Stimulated activated naive CD8-positive, alpha-beta T cell treated with anti-CD3 and anti-CD28 coated beads, Interleukin-15, Interleukin-2, amounts not matched to agents 100 ng/mL and 50 ng/mL, for 24 hours (primary cell): ENCODE results near the gene SMIM41.

Experiments
- H3K27ac Mint-ChIP-seq: one replicate; pipeline ENCODE4 v1.8.0; 2021; ENCODE audit warnings: mild to moderate bottlenecking, mixed read lengths
- H3K27me3 Mint-ChIP-seq: one replicate; pipeline ENCODE4 v1.8.0; 2021; ENCODE audit warnings: mixed read lengths
- H3K36me3 Mint-ChIP-seq: one replicate; pipeline ENCODE4 v1.8.0; 2021; ENCODE audit warnings: low read depth, mixed read lengths
- H3K4me1 Mint-ChIP-seq: one replicate; pipeline ENCODE4 v1.8.0; 2021; ENCODE audit warnings: low read depth, mixed read lengths
- H3K4me3 Mint-ChIP-seq: one replicate; pipeline ENCODE4 v1.8.0; 2021; ENCODE audit warnings: mild to moderate bottlenecking, mixed read lengths
- H3K9me3 Mint-ChIP-seq: one replicate; pipeline ENCODE4 v1.8.0; 2021; ENCODE audit warnings: mixed read lengths

SMIM41 gene

GRCh38 chr12:52130711-52131110 lies 51.2 kb downstream of the SMIM41 start:
- Mint-ChIP-seq H3K4me3 (no peak overlapping the region), H3K9me3 (no peaks in the 10 kb centered on the region), H3K27ac (no peak overlapping the region), H3K36me3 (no peaks in the 10 kb centered on the region), H3K27me3 (peaks cover 16% of the 10 kb centered on the region), H3K4me1 (no peaks in the 10 kb centered on the region)

DNA sequence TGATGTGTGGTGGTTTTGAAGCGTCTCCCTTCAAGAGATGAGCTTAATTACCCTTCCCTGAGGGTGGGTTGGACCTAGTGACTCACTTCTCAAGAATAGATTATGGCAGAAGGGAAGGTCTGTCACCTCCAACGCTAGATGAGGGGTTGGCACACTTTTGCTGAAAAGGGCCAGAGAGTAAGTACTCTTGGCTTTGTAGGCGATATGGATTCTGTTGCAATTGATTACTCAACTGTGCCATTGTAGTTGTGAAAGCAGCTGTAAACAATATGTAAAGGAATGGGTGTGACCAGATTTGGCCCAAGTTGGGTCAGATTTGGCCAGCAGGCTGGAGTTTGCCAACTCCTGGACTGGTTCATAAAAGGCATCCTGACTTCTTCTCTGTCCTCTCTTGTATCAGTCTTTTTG lies 53.3 kb downstream of the SMIM41 start:
- no peaks in the 10 kb centered on the region for H3K9me3 Mint-ChIP-seq
- no peaks in the 10 kb centered on the region for H3K4me1 Mint-ChIP-seq
- no peaks in the 10 kb centered on the region for H3K36me3 Mint-ChIP-seq
- H3K27ac Mint-ChIP-seq = no peak overlapping the region
- peaks cover 12% of the 10 kb centered on the region for H3K27me3 Mint-ChIP-seq
- H3K4me3 Mint-ChIP-seq = no peak overlapping the region

- Mint-ChIP-seq H3K9me3 (no peaks in the 10 kb centered on the region), H3K36me3 (no peaks in the 10 kb centered on the region), H3K4me1 (no peaks in the 10 kb centered on the region), H3K27ac (no peak overlapping the region), H3K4me3 (no peak overlapping the region), H3K27me3 (peaks cover 10% of the 10 kb centered on the region)
Measured at GRCh38 chr12:52137746-52138145, 58.2 kb downstream of the SMIM41 start.

- no peaks in the 10 kb centered on the region for H3K4me1 Mint-ChIP-seq
- H3K4me3 Mint-ChIP-seq = no peak overlapping the region
- no peaks in the 10 kb centered on the region for H3K36me3 Mint-ChIP-seq
- H3K27me3 Mint-ChIP-seq = peaks cover 10% of the 10 kb centered on the region
- H3K27ac Mint-ChIP-seq = no peak overlapping the region
- H3K9me3 Mint-ChIP-seq = no peaks in the 10 kb centered on the region
Measured at GRCh38 chr12:52139147-52139546, 59.6 kb downstream of the SMIM41 start.

- Mint-ChIP-seq H3K27me3 (peaks cover 10% of the 10 kb centered on the region), H3K4me1 (no peaks in the 10 kb centered on the region), H3K36me3 (no peaks in the 10 kb centered on the region), H3K27ac (no peak overlapping the region), H3K4me3 (no peak overlapping the region), H3K9me3 (no peaks in the 10 kb centered on the region)
Measured at GRCh38 chr12:52139579-52140062, 60.1 kb downstream of the SMIM41 start.

DNA sequence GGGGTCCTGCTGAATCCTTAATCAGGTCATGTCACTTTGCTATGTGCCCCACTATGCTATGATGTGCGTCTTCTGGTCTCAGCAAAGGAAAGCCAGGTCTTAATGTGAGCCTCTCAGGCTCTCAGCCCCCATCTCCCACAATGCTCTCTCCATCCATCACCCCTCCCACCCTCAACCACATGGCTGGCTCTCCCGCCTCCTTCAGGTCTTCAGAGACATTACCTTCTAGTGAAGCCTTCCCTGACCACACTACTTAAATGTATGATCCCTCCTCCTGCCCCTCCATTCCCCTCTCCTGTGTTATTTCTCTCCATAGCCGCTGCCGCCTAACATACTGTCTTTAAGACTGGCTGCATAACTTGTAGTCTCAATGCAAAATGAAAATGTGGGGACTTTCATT lies 61.8 kb downstream of the SMIM41 start:
- Mint-ChIP-seq H3K27me3 (peaks cover 7% of the 10 kb centered on the region), H3K27ac (no peak overlapping the region), H3K4me1 (no peaks in the 10 kb centered on the region), H3K36me3 (no peaks in the 10 kb centered on the region), H3K4me3 (no peak overlapping the region), H3K9me3 (no peaks in the 10 kb centered on the region)

- H3K4me1 Mint-ChIP-seq = no peaks in the 10 kb centered on the region
- H3K27ac Mint-ChIP-seq = no peak overlapping the region
- no peaks in the 10 kb centered on the region for H3K36me3 Mint-ChIP-seq
- H3K27me3 Mint-ChIP-seq = peaks cover 7% of the 10 kb centered on the region
- no peaks in the 10 kb centered on the region for H3K9me3 Mint-ChIP-seq
- H3K4me3 Mint-ChIP-seq = no peak overlapping the region
Measured at GRCh38 chr12:52141875-52142274, 62.4 kb downstream of the SMIM41 start.

DNA sequence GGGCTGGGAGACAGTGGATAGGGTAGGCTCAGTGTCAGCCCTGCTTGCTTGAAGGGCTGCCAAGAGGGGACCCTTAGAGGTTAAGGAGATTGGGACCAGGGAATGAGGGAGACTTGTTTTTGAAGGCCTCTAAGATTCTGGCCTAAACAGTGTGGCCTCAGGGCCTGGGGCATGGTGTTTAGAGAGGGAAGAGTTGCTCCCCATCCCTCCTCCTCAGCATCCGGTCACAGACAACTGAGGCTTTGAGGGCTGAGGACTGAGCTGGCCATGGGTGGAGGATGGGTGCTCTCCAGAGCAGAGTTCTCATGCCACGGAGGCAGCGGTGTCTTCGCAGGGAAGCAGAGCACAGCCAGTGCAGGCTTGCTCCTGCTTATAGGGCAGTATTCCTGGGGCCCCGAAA lies 62.9 kb downstream of the SMIM41 start:
- Mint-ChIP-seq H3K9me3 (no peaks in the 10 kb centered on the region), H3K27me3 (peaks cover 7% of the 10 kb centered on the region), H3K4me3 (no peak overlapping the region), H3K4me1 (no peaks in the 10 kb centered on the region), H3K36me3 (no peaks in the 10 kb centered on the region), H3K27ac (no peak overlapping the region)

DNA sequence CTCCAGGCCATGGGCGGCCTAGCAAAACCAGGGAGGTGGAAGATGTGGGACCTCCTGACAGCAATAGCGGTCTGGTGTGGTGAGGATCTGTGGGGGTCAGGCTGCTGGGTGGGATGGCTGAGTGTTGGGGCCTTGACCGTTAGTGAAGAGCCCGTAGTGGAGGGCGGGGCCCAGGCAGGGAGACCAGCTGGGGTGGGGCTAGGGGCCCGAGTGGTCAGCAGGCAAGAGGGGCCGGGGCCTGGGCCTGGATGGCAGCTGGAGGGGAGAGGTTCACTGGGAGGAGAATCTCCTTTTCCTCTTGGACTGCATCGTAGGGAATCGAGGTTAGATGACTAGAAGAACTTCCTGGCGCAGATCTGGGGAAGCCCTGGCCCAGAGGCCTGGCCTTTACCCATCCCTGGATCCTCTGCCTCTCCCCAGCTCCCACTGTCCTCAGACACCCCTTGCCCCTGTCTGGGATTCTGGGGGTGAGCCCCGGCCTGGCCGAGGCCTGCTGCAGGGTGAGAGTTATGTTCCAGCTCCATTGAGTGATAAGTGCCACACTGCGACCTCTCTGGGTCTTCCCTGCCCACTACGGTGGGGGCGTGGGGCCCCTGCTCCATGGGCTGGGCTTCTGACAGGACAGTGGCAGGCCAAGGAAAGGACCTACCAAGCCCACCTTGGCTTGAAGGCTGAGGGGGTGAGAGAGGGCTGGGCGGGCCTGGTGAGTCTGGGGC lies 65.2 kb downstream of the SMIM41 start:
- Mint-ChIP-seq H3K27ac (no peak overlapping the region), H3K27me3 (no peaks in the 10 kb centered on the region), H3K9me3 (no peaks in the 10 kb centered on the region), H3K36me3 (no peaks in the 10 kb centered on the region), H3K4me3 (no peak overlapping the region), H3K4me1 (no peaks in the 10 kb centered on the region)

GRCh38 chr12:52145228-52146088 lies 66.0 kb downstream of the SMIM41 start:
- H3K36me3 Mint-ChIP-seq = no peaks in the 10 kb centered on the region

DNA sequence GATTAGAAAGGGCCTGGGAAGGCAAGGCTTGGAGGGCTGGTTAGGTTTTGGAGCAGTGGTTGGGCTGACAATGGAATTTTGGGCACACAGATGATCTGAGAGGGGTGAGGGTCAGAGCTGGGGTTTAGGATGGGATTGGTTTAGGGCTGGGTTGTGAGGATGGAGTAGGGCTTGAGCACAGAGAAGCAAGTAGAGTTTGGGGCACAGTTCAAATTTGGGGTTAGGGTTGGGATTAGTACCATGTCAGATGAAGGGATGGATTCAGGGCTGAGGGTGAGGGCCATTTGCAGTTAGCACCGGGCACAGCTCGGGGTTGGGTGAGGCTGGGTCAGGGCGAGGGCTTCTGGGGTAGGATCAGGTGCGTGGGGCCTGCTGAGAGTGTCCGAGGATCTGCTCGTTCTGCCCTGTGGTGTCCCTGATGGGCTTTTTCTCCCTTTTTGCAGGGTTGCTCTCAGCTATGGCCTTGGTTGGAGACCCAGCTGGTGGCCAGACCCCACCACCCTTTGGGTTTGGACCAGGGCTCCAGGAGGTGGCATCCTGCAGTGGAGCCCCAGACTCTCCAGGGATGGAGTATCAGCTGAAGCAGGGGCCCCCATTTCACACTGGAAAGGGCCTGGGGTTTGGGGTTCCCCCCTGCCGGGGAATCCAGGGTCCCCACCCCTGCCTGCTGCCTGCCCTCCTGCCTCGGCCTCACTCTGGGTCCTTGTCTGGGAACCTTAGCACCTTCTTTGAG lies 66.8 kb downstream of the SMIM41 start:
- H3K4me3 Mint-ChIP-seq = no peak overlapping the region

More at GRCh38 chr12:52145228-52146088, 66.0 kb downstream of the SMIM41 start:
- Mint-ChIP-seq H3K9me3 (no peaks in the 10 kb centered on the region), H3K4me3 (no peak overlapping the region), H3K27me3 (no peaks in the 10 kb centered on the region), H3K4me1 (no peaks in the 10 kb centered on the region), H3K27ac (no peak overlapping the region)

GRCh38 chr12:52146822-52147366 lies 67.4 kb downstream of the SMIM41 start:
- Mint-ChIP-seq H3K4me1 (peaks cover 5% of the 10 kb centered on the region), H3K27ac (no peak overlapping the region), H3K9me3 (no peaks in the 10 kb centered on the region), H3K27me3 (peaks cover 5% of the 10 kb centered on the region), H3K36me3 (no peaks in the 10 kb centered on the region), H3K4me3 (no peak overlapping the region)

More for the DNA sequence above, 66.8 kb downstream of the SMIM41 start:
- no peaks in the 10 kb centered on the region for H3K9me3 Mint-ChIP-seq
- no peaks in the 10 kb centered on the region for H3K27me3 Mint-ChIP-seq
- H3K36me3 Mint-ChIP-seq = no peaks in the 10 kb centered on the region
- H3K27ac Mint-ChIP-seq = no peak overlapping the region
- no peaks in the 10 kb centered on the region for H3K4me1 Mint-ChIP-seq

DNA sequence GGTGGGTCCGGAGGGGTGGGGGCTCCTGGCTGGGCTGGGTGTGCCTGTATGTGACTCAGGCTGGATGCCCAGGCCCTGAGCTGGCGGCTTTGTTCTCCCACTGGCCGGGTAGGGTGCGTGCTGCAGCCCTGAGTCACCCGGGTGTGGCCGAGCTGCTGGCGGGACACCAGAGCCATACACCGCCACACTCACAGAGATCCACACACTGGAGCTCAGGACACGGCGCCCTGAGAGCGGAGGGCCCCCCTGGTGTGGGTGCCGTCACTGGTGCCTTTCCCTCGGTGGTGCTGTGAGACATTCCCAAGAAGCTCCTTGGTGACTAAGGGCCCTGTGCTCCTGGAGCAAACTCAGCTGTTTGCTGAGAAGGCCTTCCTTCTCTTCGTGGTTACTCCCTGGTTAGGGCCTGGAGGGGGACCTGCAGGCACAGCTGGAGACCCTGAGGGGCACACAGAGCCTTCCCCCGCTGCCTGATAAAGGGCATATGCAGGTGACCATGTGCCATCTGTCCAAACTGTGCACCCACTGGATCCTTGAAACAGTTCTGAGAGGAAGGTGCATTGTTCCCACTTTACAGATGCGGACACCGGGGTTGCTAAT lies 68.0 kb downstream of the SMIM41 start:
- Mint-ChIP-seq H3K27me3 (peaks cover 5% of the 10 kb centered on the region), H3K4me1 (peaks cover 5% of the 10 kb centered on the region), H3K4me3 (no peak overlapping the region), H3K27ac (no peak overlapping the region), H3K9me3 (no peaks in the 10 kb centered on the region), H3K36me3 (no peaks in the 10 kb centered on the region)

DNA sequence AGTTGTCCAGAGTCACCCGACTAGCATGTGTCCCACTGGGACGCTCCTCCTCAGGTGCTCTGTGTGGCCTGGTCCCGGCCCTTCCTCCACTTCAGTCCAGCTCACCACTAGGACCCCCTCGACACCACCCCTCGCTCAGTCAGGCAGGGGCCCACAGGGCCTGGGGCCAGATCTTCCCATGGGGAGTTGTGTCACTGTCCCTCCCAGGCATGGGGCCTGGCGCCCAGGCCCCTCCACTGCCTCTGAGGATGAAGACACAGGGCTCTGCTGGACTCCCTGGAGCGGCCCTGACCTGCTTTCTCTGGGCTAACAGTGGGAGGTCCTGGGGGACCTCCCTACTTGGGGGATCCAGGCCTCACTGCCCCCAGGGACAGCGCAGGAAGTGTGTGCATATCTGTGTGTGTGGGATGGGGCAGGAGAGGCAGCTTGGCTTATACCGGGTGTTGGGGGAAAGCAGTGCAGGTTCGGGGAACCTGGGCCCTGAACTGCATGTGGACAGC lies 68.5 kb downstream of the SMIM41 start:
- Mint-ChIP-seq H3K36me3 (no peaks in the 10 kb centered on the region), H3K27ac (no peak overlapping the region), H3K4me1 (peaks cover 8% of the 10 kb centered on the region), H3K4me3 (no peak overlapping the region), H3K9me3 (no peaks in the 10 kb centered on the region), H3K27me3 (peaks cover 5% of the 10 kb centered on the region)
